Fibroblast of skin of scalp (primary cell): Measurements from ENCODE around the gene EYA2.
"Not testable (repeated sequence)": the region's sequence is repeated elsewhere in the genome, so short reads cannot be mapped to it uniquely, and the experiment has no call there.

ENCODE experiments used
- DNase-seq: peaks from one replicate; pipeline ENCODE4 v3.0.0-alpha.2; 2013

Gene EYA2

GRCh38 chr20:47144463-47144862, 249.8 kb downstream of the EYA2 start:
- DNase-seq, result no peak

DNA sequence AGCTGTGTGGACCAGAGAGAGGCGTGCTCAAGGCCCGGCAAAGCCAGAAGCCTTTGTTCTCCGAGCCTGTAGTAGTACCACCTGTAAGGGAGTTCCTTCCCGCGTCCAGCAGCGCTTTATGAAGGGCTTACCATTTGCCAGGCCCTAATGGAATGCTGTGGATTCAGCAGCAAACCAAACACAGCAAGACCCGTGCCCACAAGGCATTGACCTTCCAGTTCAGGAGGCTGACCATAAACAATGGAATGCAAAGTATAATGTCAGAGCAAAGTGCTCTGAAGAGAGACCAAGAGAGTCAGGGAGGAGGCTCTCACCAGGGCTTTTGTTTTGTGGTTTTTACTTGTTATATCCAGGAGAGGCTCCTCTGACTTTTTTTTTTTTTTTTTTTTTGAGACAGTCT, 252.0 kb downstream of the EYA2 start:
- peak; percentile 63 for DNase-seq

GRCh38 chr20:47148059-47148458, 253.4 kb downstream of the EYA2 start:
- no peak for DNase-seq

DNA sequence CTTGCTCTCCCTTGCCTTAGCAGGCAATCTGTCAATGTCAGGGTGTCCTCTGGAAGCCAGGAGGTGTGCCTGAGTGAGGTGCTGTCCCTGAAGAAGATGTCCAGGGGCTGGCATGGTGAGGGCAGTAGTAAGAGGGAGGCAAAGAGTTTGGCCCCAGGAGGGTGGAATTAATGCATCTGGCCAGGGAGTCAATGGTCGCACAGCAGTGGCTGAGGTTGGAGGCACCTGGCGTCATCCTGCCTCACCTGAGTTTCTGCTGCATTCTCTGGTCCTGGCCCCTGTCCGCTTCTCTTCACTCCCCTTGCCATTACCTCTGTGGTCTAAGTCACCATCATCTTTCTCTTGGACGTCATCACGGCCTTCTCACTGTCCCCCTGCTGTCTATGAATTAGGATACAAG, 255.3 kb downstream of the EYA2 start:
- no peak for DNase-seq

GRCh38 chr20:47150403-47151152, 255.9 kb downstream of the EYA2 start:
- peak; percentile 81 for DNase-seq

GRCh38 chr20:47152068-47152467, 257.4 kb downstream of the EYA2 start:
- DNase-seq, result no peak

- no peak for DNase-seq
These were observed 259.4 kb downstream of the EYA2 start for GRCh38 chr20:47154089-47154488.

DNA sequence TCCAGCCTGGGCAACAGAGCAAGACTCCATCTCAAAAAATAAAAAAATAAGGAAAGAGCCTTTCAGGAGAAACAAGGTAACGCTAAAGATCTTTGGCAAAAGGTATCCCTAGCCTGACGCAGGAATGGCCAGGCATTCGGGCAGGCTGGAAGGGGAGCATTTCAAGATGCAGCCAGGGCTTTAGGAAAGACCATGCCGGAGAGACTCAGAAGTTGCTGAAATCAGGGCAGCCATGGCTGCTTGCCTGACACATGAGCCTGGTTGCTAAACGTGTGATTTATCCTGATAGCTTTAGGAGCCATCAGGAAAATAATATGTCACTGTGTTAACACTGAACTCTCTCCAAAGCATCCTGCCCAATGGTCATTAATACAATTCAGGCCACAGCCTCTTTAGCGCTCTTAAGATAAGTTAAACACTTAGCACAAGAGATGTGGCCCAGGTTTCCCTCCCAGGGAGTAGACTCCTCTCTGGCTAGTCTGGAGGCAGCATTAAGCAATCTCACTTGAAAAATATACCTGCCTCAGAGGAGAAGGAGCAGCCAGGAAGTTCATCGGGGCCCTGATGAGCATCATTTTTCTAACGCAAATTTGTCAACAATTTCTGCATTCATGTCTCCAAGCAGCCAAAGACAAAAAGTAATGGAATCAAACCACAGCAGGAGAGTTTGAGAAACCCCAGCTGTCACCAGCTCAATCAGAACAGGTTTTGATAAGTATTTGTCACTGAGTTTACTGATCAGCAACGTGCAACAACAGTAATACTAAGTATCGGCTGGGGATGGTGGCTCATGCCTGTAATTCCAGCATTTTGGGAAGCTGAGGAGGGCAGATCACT, 261.9 kb downstream of the EYA2 start:
- no peak for DNase-seq

DNA sequence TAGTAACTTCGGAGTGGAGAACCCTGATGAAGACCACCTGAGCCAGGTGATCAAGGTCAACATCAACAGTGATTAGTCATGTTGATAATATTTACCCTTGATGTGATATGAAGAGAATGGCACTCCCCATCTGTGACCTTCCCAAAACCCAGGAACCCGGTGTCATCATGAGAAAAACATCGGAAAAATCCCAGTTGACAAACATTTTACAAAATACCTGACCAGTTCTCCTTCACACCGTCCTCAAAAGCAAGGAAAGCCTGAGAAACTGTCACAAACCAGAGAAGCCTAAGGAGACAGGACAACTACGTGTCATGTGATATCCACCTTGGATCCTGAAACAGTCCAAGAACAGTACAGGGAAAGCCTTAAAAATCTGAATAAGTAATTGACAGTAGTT, 264.5 kb downstream of the EYA2 start:
- no peak for DNase-seq

DNA sequence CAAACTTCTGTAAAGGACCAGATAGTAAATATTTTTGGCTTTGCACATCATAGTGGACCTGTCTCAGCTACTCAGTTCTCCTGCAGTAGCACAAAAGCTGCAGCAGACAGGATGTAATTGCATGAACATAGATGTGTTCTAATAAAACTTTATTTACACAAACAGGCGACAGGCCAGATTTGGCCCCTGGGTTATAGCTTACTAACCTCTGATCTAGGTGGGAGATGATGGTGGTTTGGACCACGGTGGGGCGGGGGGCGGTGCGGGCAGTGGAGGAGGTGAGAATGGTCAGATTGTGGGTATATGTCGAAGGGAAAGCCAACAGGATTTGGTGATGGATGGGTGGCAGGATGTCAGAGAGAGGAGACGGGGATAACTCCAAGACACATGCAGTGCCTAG, 265.6 kb downstream of the EYA2 start:
- no peak for DNase-seq

DNA sequence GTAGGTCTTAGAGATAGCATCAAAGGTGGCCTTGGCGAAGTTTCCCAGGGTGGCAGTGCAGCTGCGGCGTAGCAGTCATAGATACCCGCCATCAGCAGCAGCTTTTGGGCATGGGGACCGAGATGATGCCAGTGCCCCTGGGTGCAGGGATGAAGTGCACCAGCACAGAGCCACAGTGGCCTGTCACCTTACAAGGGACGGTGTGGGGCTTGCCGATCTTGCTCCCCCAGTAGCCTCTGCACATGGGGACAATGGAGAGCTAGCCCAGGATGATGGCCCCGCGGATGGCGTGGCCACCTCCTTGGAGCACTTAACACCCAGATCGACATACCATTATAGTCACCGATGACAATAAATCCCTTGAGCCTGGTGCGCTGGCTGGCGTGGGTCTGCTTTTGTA, 266.3 kb downstream of the EYA2 start:
- DNase-seq, result no peak

DNA sequence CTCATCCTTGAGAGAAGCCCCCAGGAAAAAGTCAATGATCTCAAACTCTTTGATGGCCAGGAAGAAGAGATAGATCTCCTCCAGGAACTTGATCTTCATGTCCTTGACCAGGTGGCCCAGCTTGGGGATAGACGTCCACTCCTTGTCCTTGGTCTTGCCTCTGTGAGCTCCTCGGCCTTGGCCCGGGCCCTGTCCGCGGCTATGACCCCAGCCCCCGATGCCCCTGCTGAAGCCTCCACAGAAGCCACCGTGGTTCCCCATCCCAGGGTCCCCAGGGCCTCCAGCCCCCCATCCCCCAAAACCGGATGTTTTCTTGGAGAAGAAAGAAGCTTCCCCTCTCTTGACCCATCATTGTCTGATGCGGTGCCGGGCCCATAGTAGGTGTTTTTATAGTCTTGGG, 266.8 kb downstream of the EYA2 start:
- no peak for DNase-seq

GRCh38 chr20:47164140-47164539, 269.5 kb downstream of the EYA2 start:
- DNase-seq, result no peak

GRCh38 chr20:47165376-47165865, 270.8 kb downstream of the EYA2 start:
- no peak for DNase-seq

DNA sequence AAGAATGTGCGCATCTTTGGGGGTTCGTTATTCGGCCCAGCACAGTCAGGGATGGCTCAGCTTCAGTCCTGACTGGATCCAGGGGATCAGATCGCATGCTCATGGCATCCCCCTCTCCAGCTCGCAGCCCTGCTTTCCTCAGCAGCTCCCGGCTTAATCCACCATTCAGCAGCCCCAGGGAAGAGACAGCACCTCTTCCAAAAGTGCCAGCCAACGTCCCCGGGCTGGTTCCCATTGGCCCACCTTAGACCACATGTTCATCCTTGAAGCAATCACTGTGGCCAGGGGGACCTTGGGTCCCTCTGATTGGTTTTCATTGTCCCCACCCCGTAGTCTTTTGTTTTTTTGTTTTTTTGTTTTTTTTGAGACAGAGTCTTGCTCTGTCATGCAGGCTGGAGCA, 273.2 kb downstream of the EYA2 start:
- DNase-seq, result no peak

- no peak for DNase-seq
These were observed 277.9 kb downstream of the EYA2 start for GRCh38 chr20:47172579-47172978.

- DNase-seq, result no peak
These were observed 279.1 kb downstream of the EYA2 start for GRCh38 chr20:47173596-47174216.

DNA sequence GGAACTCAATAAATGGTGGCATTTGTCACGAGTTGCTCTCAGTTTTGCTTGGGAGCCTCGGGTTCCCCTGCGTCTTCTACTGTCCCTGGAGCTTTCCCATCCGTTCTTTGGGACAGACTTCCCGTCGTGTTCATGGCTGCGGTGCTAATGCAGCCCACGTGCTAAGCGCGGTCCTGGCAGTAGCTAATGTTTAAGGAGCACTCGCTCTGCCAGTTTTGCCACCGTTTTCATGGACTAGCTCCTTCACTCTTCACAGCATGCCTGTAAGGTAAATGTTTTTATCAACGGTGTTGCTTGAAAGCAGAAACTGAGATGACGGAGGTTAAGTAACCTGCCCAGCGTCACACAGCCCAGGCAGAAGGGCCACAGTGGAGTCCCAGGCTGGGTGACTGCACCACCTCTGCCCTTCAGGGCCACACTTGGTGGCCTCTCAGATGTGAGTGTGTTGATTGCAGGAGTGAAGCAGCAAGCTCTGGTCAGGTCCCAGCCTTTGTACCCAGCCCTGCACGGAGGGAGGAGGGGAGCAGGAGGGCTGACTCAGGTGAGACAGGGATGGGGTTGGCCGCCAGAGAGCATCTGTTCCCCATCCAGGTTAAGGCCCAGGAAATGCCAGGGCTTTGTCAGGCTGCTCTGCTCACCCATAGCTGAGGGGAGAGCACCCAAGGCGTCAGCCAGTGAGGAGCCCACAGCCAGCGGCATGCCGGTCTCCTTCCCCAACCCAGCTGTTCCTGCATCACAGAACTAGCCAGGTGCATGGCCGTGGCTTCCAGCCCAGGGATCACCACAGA, 280.0 kb downstream of the EYA2 start:
- no peak for DNase-seq

GRCh38 chr20:47175493-47175892, 280.9 kb downstream of the EYA2 start:
- no peak for DNase-seq

GRCh38 chr20:47176217-47176616, 281.6 kb downstream of the EYA2 start:
- DNase-seq, result not testable (repeated sequence)

- DNase-seq, result no peak
These were observed 283.6 kb downstream of the EYA2 start for GRCh38 chr20:47178277-47178676.

DNA sequence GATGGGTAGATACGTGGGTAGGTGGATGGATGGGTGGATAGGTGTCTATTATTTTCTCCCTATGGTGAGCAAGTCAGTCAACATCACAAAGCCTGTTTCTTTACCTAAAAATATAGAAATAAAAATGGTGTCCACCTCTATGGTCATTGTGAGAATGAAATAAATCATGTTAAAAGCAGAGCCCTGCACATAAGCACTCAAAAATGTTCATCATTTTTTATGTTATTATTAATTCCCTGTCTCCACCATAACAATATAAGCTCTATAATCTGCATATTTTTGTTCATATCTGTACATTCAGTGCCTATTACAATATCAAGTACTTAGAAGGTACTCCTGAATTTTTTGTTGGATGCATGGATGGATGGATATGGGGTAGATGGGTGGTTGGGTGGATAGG, 284.2 kb downstream of the EYA2 start:
- no peak for DNase-seq

- no peak for DNase-seq
These were observed 284.6 kb downstream of the EYA2 start for GRCh38 chr20:47179267-47179666.
